Measurements from ENCODE around the gene EMILIN2.

EMILIN2 gene

GRCh38 chr18:2953935-2954653 lies 107.3 kb downstream of the EMILIN2 start:
- Histone ChIP-seq H3K18ac (ENCODE audit: low read length) (no peak overlapping the region), H3K27me3 (ENCODE audit: control insufficient read depth in 3 of 3, insufficient read depth in 3 of 3, low read depth in 1 of 3, low read length in 3 of 3) (no peaks in the 10 kb centered on the region), H3K36me3 (replicated peaks in 1 of 2; ENCODE audit: control insufficient read depth in 2 of 2, insufficient read depth in 2 of 2, low read length in 2 of 2) (peaks cover 5 to 97% of the 10 kb centered on the region in 2 donors), H3K14ac (ENCODE audit: low read length) (no peak overlapping the region), H4K8ac (ENCODE audit: low read depth, low read length) (no peak overlapping the region), H3K79me1 (ENCODE audit: low read depth, low read length) (no peaks in the 10 kb centered on the region), H2AK5ac (ENCODE audit: low read depth, low read length) (no peak overlapping the region), H2BK120ac (ENCODE audit: low read depth, low read length) (no peak overlapping the region), H3K27ac (replicated peaks; ENCODE audit: low read length) (no peak overlapping the region), H4K91ac (ENCODE audit: low read depth, low read length, poor library complexity) (no peak overlapping the region), H3K23ac (ENCODE audit: low read depth, low read length, poor library complexity) (no peak overlapping the region), H3K4ac (ENCODE audit: low read length) (no peak overlapping the region), H3K4me3 (ENCODE audit: low read length in 2 of 2) (no peak overlapping the region), H3K9me3 (replicated peaks in 1 of 2; ENCODE audit: control insufficient read depth in 2 of 2, insufficient read depth in 1 of 2, low read depth in 1 of 2, low read length in 2 of 2) (peaks cover 0 to 9% of the 10 kb centered on the region in 2 donors), H2BK15ac (ENCODE audit: low read length) (no peak overlapping the region), H3K4me1 (ENCODE audit: control insufficient read depth in 2 of 2, insufficient read depth in 1 of 2, low read depth in 1 of 2, low read length in 2 of 2) (no peaks in the 10 kb centered on the region), H2BK5ac (ENCODE audit: low read length) (no peak overlapping the region), H3K9ac (ENCODE audit: low read depth, low read length, poor library complexity) (no peak overlapping the region), H2BK12ac (ENCODE audit: low read length) (no peak overlapping the region), H3K4me2 (ENCODE audit: insufficient read depth, low read length, poor library complexity, severe bottlenecking) (no peak overlapping the region), H2AFZ (ENCODE audit: low read length) (no peak overlapping the region)
- DNase-seq (ENCODE audit: low spot score): no peak
- WGBS, 2 donors (ENCODE audit: extremely low coverage in 2 of 2, insufficient read length in 2 of 2, insufficient replicate concordance in 1 of 2): no CpG with 5 or more reads among the region's 6 CpGs

DNA sequence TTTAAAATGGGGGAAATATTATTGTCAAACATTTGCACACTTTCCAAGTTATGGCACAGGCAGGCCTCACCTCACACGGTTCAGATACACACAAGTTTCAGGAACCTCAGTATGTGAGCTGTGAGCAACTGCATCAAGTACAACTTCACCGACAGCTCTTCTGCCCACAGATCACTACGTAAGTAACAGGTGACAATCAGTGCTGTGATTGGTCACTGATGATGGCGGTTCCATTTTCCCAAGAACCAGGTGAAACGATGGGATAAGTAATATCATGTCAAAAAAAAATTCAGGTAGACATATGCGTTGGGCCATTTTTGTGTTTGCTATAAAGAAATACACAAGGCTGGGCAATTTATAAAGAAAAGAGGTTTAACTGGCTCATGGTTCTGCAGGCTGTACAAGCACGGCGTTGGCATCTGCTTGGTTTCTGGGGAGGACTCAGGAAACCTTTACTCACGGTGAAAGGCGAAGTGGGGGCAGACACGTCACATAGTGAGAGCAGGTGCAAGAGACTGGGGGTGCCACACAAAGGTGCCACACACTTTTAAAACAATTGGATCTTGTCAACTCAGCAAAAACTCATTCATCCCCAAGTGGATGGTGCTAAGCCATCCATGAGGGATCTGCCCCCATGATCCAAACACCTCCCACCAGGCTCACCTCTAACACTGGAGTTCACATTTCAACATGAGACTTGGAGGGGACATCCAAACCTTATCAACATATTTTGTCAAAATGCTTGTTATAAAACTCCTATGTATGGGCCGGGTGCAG lies 108.3 kb downstream of the EMILIN2 start:
- H2BK12ac ChIP-seq (ENCODE audit: low read length): no peak overlapping the region
- no peak overlapping the region for H3K4ac ChIP-seq (ENCODE audit: low read length)
- DNase-seq (ENCODE audit: low spot score): no peak
- H3K27me3 ChIP-seq (ENCODE audit: control insufficient read depth in 3 of 3, insufficient read depth in 3 of 3, low read depth in 1 of 3, low read length in 3 of 3): no peaks in the 10 kb centered on the region
- H3K4me2 ChIP-seq (ENCODE audit: insufficient read depth, low read length, poor library complexity, severe bottlenecking): no peak overlapping the region
- no peaks in the 10 kb centered on the region for H3K79me1 ChIP-seq (ENCODE audit: low read depth, low read length)
- no peak overlapping the region for H3K14ac ChIP-seq (ENCODE audit: low read length)
- H3K18ac ChIP-seq (ENCODE audit: low read length): no peak overlapping the region
- H3K9me3 ChIP-seq (replicated peaks in 1 of 2; ENCODE audit: control insufficient read depth in 2 of 2, insufficient read depth in 1 of 2, low read depth in 1 of 2, low read length in 2 of 2): peaks cover 0 to 9% of the 10 kb centered on the region in 2 donors
- no peak overlapping the region for H4K8ac ChIP-seq (ENCODE audit: low read depth, low read length)
- no peaks in the 10 kb centered on the region for H3K4me1 ChIP-seq (ENCODE audit: control insufficient read depth in 2 of 2, insufficient read depth in 1 of 2, low read depth in 1 of 2, low read length in 2 of 2)
- H4K91ac ChIP-seq (ENCODE audit: low read depth, low read length, poor library complexity): no peak overlapping the region
- WGBS, 2 donors (ENCODE audit: extremely low coverage in 2 of 2, insufficient read length in 2 of 2, insufficient replicate concordance in 1 of 2): no CpG with 5 or more reads among the region's 12 CpGs
- no peak overlapping the region for H2AFZ ChIP-seq (ENCODE audit: low read length)
- H2BK15ac ChIP-seq (ENCODE audit: low read length): no peak overlapping the region
- no peak overlapping the region for H2BK5ac ChIP-seq (ENCODE audit: low read length)
- H3K9ac ChIP-seq (ENCODE audit: low read depth, low read length, poor library complexity): no peak overlapping the region
- H2AK5ac ChIP-seq (ENCODE audit: low read depth, low read length): no peak overlapping the region
- no peak overlapping the region for H3K27ac ChIP-seq (replicated peaks; ENCODE audit: low read length)
- no peak overlapping the region for H2BK120ac ChIP-seq (ENCODE audit: low read depth, low read length)
- no peak overlapping the region for H3K4me3 ChIP-seq (ENCODE audit: low read length in 2 of 2)
- H3K36me3 ChIP-seq (replicated peaks in 1 of 2; ENCODE audit: control insufficient read depth in 2 of 2, insufficient read depth in 2 of 2, low read length in 2 of 2): peaks cover 5 to 96% of the 10 kb centered on the region in 2 donors
- no peak overlapping the region for H3K23ac ChIP-seq (ENCODE audit: low read depth, low read length, poor library complexity)

- Histone ChIP-seq H3K27me3 (ENCODE audit: control insufficient read depth in 3 of 3, insufficient read depth in 3 of 3, low read depth in 1 of 3, low read length in 3 of 3) (no peaks in the 10 kb centered on the region), H3K4me1 (ENCODE audit: control insufficient read depth in 2 of 2, insufficient read depth in 1 of 2, low read depth in 1 of 2, low read length in 2 of 2) (peaks cover 0 to 3% of the 10 kb centered on the region in 2 donors), H3K79me1 (ENCODE audit: low read depth, low read length) (no peaks in the 10 kb centered on the region), H3K18ac (ENCODE audit: low read length) (no peak overlapping the region), H3K4ac (ENCODE audit: low read length) (no peak overlapping the region), H3K4me2 (ENCODE audit: insufficient read depth, low read length, poor library complexity, severe bottlenecking) (no peak overlapping the region), H2BK15ac (ENCODE audit: low read length) (no peak overlapping the region), H2AFZ (ENCODE audit: low read length) (no peak overlapping the region), H2BK12ac (ENCODE audit: low read length) (no peak overlapping the region), H4K8ac (ENCODE audit: low read depth, low read length) (no peak overlapping the region), H3K9ac (ENCODE audit: low read depth, low read length, poor library complexity) (no peak overlapping the region), H3K27ac (replicated peaks; ENCODE audit: low read length) (no peak overlapping the region), H3K36me3 (replicated peaks in 1 of 2; ENCODE audit: control insufficient read depth in 2 of 2, insufficient read depth in 2 of 2, low read length in 2 of 2) (peaks cover 4 to 92% of the 10 kb centered on the region in 2 donors), H2BK5ac (ENCODE audit: low read length) (no peak overlapping the region), H4K91ac (ENCODE audit: low read depth, low read length, poor library complexity) (no peak overlapping the region), H3K4me3 (ENCODE audit: low read length in 2 of 2) (no peak overlapping the region), H3K23ac (ENCODE audit: low read depth, low read length, poor library complexity) (no peak overlapping the region), H3K14ac (ENCODE audit: low read length) (no peak overlapping the region), H3K9me3 (replicated peaks in 1 of 2; ENCODE audit: control insufficient read depth in 2 of 2, insufficient read depth in 1 of 2, low read depth in 1 of 2, low read length in 2 of 2) (peaks cover 0 to 9% of the 10 kb centered on the region in 2 donors), H2BK120ac (ENCODE audit: low read depth, low read length) (no peak overlapping the region), H2AK5ac (ENCODE audit: low read depth, low read length) (no peak overlapping the region)
- no CpG with 5 or more reads among the region's 7 CpGs for WGBS, 2 donors (ENCODE audit: extremely low coverage in 2 of 2, insufficient read length in 2 of 2, insufficient replicate concordance in 1 of 2)
- DNase-seq (ENCODE audit: low spot score): no peak
Measured at GRCh38 chr18:2956056-2956455, 109.2 kb downstream of the EMILIN2 start.

DNA sequence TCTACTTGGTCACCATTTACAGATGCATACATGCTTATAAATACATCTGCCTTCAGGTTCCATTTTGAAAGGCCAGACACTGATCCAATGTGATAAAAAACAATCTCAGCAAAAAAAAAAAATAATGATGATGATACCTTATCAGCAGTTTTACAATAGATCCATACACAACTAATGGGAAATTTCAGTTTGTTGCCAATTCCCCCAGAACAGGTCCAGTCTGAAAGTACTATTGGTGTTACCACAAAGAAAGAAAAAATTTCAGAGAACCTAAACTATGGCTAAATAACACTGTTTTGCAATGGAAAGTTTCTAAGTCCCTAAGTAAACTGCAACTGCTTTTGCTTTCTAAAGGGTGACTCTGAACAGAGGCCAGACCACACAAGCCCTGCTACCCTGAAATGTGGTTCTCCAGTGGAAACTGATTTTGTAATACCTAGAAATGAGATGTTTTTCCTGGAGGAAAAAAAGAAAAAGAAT lies 112.1 kb downstream of the EMILIN2 start:
- no peak overlapping the region for H2BK15ac ChIP-seq (ENCODE audit: low read length)

More for the DNA sequence above, 112.1 kb downstream of the EMILIN2 start:
- no peak for DNase-seq (ENCODE audit: low spot score)
- H2AK5ac ChIP-seq (ENCODE audit: low read depth, low read length): no peak overlapping the region
- H3K18ac ChIP-seq (ENCODE audit: low read length): no peak overlapping the region
- H2AFZ ChIP-seq (ENCODE audit: low read length): no peak overlapping the region
- no peaks in the 10 kb centered on the region for H3K9me3 ChIP-seq (replicated peaks in 1 of 2; ENCODE audit: control insufficient read depth in 2 of 2, insufficient read depth in 1 of 2, low read depth in 1 of 2, low read length in 2 of 2)
- H3K4me3 ChIP-seq (ENCODE audit: low read length in 2 of 2): no peak overlapping the region
- no peak overlapping the region for H3K4me2 ChIP-seq (ENCODE audit: insufficient read depth, low read length, poor library complexity, severe bottlenecking)
- no peak overlapping the region for H2BK5ac ChIP-seq (ENCODE audit: low read length)
- H3K23ac ChIP-seq (ENCODE audit: low read depth, low read length, poor library complexity): no peak overlapping the region
- H3K4ac ChIP-seq (ENCODE audit: low read length): no peak overlapping the region
- no peak overlapping the region for H4K91ac ChIP-seq (ENCODE audit: low read depth, low read length, poor library complexity)
- H3K27me3 ChIP-seq (ENCODE audit: control insufficient read depth in 3 of 3, insufficient read depth in 3 of 3, low read depth in 1 of 3, low read length in 3 of 3): no peaks in the 10 kb centered on the region
- H2BK12ac ChIP-seq (ENCODE audit: low read length): no peak overlapping the region
- peaks cover 0 to 25% of the 10 kb centered on the region in 2 donors for H3K4me1 ChIP-seq (ENCODE audit: control insufficient read depth in 2 of 2, insufficient read depth in 1 of 2, low read depth in 1 of 2, low read length in 2 of 2)
- no peak overlapping the region for H3K9ac ChIP-seq (ENCODE audit: low read depth, low read length, poor library complexity)
- no peak overlapping the region for H4K8ac ChIP-seq (ENCODE audit: low read depth, low read length)
- H2BK120ac ChIP-seq (ENCODE audit: low read depth, low read length): no peak overlapping the region
- H3K79me1 ChIP-seq (ENCODE audit: low read depth, low read length): no peaks in the 10 kb centered on the region
- H3K27ac ChIP-seq (replicated peaks; ENCODE audit: low read length): no peak overlapping the region
- peaks cover 4 to 64% of the 10 kb centered on the region in 2 donors for H3K36me3 ChIP-seq (replicated peaks in 1 of 2; ENCODE audit: control insufficient read depth in 2 of 2, insufficient read depth in 2 of 2, low read length in 2 of 2)
- H3K14ac ChIP-seq (ENCODE audit: low read length): no peak overlapping the region

Measured in neuronal stem cell (in vitro differentiated cells).